Spleen (tissue), 11 donors: ENCODE measurements around the gene PUSL1. TPM values are rescaled to one million over a fixed set of nuclear protein-coding genes. Genes with fewer than 3 reads are reported as not detected.

Experiments
- DNase-seq: peaks from one replicate; pipeline ENCODE4 v3.0.0-alpha.2; 2020
- H3K27ac ChIP-seq, 8 donors: fragments of 200-600 bp; sonication (generic) in 7 of 8; 1 replicate in 4 of 8; 2 replicates in 4 of 8; pipeline versions ENCODE4 v1.5.0 to v1.8.0; 2016 to 2021; ENCODE audit warnings: inconsistent platforms in 4 of 8, mild to moderate bottlenecking in 4 of 8, moderate library complexity in 1 of 8
- H3K27me3 ChIP-seq, 7 donors: fragments of 200-600 bp; sonication (generic) in 6 of 7; replicated peaks in 1 of 7; 1 replicate in 4 of 7; 2 replicates in 3 of 7; pipeline versions ENCODE4 v1.5.0 to v1.8.0; 2016 to 2021; ENCODE audit warnings: inconsistent platforms in 3 of 7, mild to moderate bottlenecking in 1 of 7
- H3K36me3 ChIP-seq, 6 donors: fragments of 200-600 bp; sonication (generic) in 5 of 6; 1 replicate in 4 of 6; 2 replicates in 2 of 6; pipeline versions ENCODE4 v1.5.0 to v1.8.0; 2016 to 2021; ENCODE audit warnings: inconsistent platforms in 2 of 6
- H3K4me1 ChIP-seq, 6 donors: fragments of 200-600 bp; sonication (generic) in 5 of 6; 1 replicate in 3 of 6; 2 replicates in 3 of 6; pipeline versions ENCODE4 v1.5.0 to v1.8.0; 2016 to 2021; ENCODE audit warnings: inconsistent platforms in 3 of 6
- H3K4me3 ChIP-seq, 8 donors: fragments of 200-600 bp; sonication (generic) in 7 of 8; 1 replicate in 4 of 8; 2 replicates in 4 of 8; pipeline versions ENCODE4 v1.5.0 to v1.8.0; 2016 to 2021; ENCODE audit warnings: inconsistent platforms in 4 of 8, mild to moderate bottlenecking in 4 of 8, moderate library complexity in 2 of 8
- H3K9me3 ChIP-seq, 8 donors: fragments of 200-600 bp; sonication (generic) in 7 of 8; 1 replicate in 4 of 8; 2 replicates in 4 of 8; pipeline versions ENCODE4 v1.5.0 to v1.8.0; 2016 to 2021; ENCODE audit warnings: inconsistent platforms in 4 of 8
- POLR2A ChIP-seq, 3 donors: fragments of 450-650 bp; IDR thresholded peaks; one replicate each; pipeline ENCODE4 v1.5.1; 2017; ENCODE audit warnings: antibody characterized with exemption in 3 of 3, mild to moderate bottlenecking in 1 of 3
- POLR2AphosphoS5 ChIP-seq, 3 donors: sonication (generic); formaldehyde crosslinking; IDR thresholded peaks; one replicate each; pipeline ENCODE4 v1.5.1; 2017; ENCODE audit warnings: antibody characterized with exemption in 3 of 3
- WGBS, 5 donors: extraction: QIAGEN DNeasy Blood & Tissue Kit in 3 of 5; methylation state at CpG; one replicate each; pipeline versions ENCODE4 v1.1.5 to v1.1.7; 2013 to 2018; 5-methylcytosine and 5-hydroxymethylcytosine counted together
- intact Hi-C: fragments of 100-400 bp; cut with DNase I; formaldehyde crosslinking; loops from one replicate; pipeline ENCODE4 v1.15.0; 2023; ENCODE audit warnings: low total_unique reads
- polyA plus RNA-seq, 3 donors: library from polyadenylated mRNA; stranded (reverse); fragments of 200-250 nt; gene quantifications; one replicate each; pipeline ENCODE4 v1.2.1, GENCODE V29; 2013
- total RNA-seq, 7 donors: library from RNA; depleted of rRNA in 3 of 7; stranded (reverse); fragments of >200 nt in 3 of 7; fragmentation: NEBNext Ultra II Directional in 4 of 7; extraction: Animal tissue kit (Norgen Biotek cat#: 25700) in 4 of 7; gene quantifications; one replicate each; pipeline versions ENCODE4 v1.1.0 to v1.2.1, GENCODE V29; 2016 to 2021
- TF ChIP-seq, protein P1 (sequence below), 11 experiments: fragments of 200-600 bp in 7 of 11; fragments of 450-650 bp in 4 of 11; sonication (generic) in 4 of 11; IDR thresholded peaks in 8 of 11; conservative IDR thresholded peaks in 3 of 11; 1 replicate in 7 of 11; 2 replicates in 4 of 11; pipeline versions ENCODE4 v1.4.0 to v1.8.0; 2016 to 2021; ENCODE audit warnings: antibody characterized with exemption in 11 of 11, inconsistent platforms in 4 of 11, mild to moderate bottlenecking in 1 of 11
- donor health status: healthy with polysubstance abuse.
- donor health status: DM: no; HTN: no; CAD: no; lungs with moderate emphysema.
- donor health status: DM: no; HTN: no; CAD: no.
- donor health status: Bipolar disorder and iron deficiency.
- donor health status: healthy.
- donor health status: DM: no; HTN: no; CAD: no.
- donor health status: DM: yes; HTN: yes; CAD: no.

The PUSL1 gene
- total and polyA plus RNA-seq, 10 donors = 9.8 to 22.9 (median 12.8) TPM

DNA sequence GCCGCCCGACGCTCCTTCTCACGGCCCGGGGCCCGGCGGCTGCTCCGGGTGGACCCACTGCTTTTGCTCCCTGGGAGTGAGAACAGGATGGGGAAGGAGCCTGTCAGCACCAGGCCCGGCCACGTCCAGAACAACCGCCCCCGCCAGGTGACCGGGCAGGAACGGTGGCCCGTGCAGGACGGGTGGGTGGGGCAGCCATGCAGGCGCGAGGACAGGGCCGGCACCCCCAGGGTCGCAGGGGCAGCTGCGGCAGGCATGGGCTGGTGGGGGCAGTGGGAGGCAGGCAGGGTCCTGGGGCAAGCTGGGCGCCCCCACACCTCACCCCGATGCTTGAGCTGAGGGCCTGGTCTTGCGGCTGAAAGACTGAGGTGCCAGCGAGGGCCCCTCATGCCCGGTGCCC is 28.0 kb downstream of the PUSL1 start:
- Histone ChIP-seq H3K4me1 (peaks cover 0 to 20% (median 5%) of the 10 kb centered on the region in 6 donors), H3K27me3 (no peaks in the 10 kb centered on the region), H3K27ac (no peak overlapping the region), H3K9me3 (no peaks in the 10 kb centered on the region), H3K4me3 (no peak overlapping the region), H3K36me3 (peaks cover 0 to 57% (median 19%) of the 10 kb centered on the region in 6 donors)
- WGBS, 5 donors = 88 to 95% (median 92%) methylated on average over 16 to 26 of the region's 26 CpGs
- DNase-seq = no peak
- TF ChIP-seq POLR2AphosphoS5 (IDR thresholded peaks at IDR 0.05) (no peak), POLR2A (IDR thresholded peaks at IDR 0.05) (no peak)
- TF ChIP-seq, protein P1, sequence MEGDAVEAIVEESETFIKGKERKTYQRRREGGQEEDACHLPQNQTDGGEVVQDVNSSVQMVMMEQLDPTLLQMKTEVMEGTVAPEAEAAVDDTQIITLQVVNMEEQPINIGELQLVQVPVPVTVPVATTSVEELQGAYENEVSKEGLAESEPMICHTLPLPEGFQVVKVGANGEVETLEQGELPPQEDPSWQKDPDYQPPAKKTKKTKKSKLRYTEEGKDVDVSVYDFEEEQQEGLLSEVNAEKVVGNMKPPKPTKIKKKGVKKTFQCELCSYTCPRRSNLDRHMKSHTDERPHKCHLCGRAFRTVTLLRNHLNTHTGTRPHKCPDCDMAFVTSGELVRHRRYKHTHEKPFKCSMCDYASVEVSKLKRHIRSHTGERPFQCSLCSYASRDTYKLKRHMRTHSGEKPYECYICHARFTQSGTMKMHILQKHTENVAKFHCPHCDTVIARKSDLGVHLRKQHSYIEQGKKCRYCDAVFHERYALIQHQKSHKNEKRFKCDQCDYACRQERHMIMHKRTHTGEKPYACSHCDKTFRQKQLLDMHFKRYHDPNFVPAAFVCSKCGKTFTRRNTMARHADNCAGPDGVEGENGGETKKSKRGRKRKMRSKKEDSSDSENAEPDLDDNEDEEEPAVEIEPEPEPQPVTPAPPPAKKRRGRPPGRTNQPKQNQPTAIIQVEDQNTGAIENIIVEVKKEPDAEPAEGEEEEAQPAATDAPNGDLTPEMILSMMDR (IDR thresholded peaks at IDR 0.05 in 8 of 11, conservative IDR thresholded peaks at IDR 0.05 in 3 of 11) = no peak
- intact Hi-C loops = no loop called here

DNA sequence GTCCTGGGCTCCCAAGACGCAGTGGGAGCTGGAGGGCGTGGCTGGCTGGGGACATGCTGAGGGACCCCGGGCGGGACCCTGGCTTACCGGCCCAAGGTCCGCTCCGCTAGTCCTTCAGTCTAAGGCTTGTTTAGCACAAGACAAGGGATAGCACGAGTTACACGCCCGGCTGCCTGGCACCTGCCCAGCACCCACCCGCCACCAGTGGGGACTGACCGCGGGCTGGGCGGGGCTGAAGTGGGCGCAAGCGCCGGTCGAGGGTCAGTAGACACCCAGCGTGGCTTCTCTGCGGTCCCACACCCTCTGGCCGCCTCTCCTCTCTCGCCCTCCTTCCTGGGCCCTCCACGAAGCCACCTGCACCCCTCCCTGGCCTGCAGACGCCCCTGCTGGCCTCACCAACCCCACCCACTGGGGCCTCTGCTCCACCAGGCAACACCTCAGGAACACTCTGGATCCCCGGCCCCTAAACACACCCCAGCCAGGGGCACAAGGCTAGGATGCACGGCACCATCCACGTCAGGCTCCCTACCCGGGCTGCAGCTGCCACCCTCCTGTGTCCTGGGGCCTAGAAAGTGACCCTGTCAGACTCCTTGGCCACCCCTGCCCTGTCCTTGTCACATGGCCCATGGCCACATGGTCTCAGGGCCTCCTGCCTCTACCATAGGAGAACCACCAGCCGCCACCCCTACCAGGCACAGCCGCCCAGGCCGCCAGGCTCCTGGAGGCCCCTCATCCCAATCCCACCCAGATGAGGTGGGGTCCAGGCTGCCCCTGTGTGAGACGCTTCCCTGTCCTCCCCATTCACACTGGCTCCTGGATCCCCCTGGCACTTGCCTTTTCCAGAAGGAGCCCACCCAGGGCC is 28.8 kb downstream of the PUSL1 start:
- no peak overlapping the region for H3K4me3 ChIP-seq
- peaks cover 0 to 19% (median 4%) of the 10 kb centered on the region in 6 donors for H3K4me1 ChIP-seq
- H3K9me3 ChIP-seq = no peaks in the 10 kb centered on the region
- H3K27me3 ChIP-seq = no peaks in the 10 kb centered on the region
- TF ChIP-seq POLR2AphosphoS5 (IDR thresholded peaks at IDR 0.05) (no peak), POLR2A (IDR thresholded peaks at IDR 0.05) (no peak)
- TF ChIP-seq, protein P1 (IDR thresholded peaks at IDR 0.05 in 8 of 11, conservative IDR thresholded peaks at IDR 0.05 in 3 of 11) = no peak
- H3K36me3 ChIP-seq = peaks cover 0 to 64% (median 19%) of the 10 kb centered on the region in 6 donors
- intact Hi-C loops = no loop called here
- H3K27ac ChIP-seq = no peak overlapping the region
- no peak for DNase-seq
- WGBS, 5 donors = 93 to 98% (median 96%) methylated on average over 25 to 32 of the region's 32 CpGs

DNA sequence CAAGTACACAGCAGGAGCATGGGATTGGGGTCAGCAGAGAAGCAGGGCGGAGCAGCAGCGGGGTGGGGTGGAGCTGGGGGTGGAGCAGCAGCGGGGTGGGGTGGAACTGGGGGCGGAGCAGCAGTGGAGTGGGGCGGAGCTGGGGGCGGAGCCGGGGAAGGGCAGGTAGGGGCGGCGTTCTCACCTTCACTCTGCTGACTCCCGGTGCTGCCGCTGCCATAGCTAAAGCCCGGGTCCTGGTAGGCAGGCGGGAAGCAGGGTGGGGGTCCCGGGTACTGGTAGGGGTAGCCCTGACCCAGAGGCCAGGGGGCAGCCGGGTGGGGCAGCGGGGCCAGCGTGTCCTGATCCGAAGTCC is 29.4 kb downstream of the PUSL1 start:
- H3K4me1 ChIP-seq = peaks cover 0 to 19% (median 4%) of the 10 kb centered on the region in 6 donors
- TF ChIP-seq, protein P1 (IDR thresholded peaks at IDR 0.05 in 8 of 11, conservative IDR thresholded peaks at IDR 0.05 in 3 of 11) = no peak
- TF ChIP-seq POLR2A (IDR thresholded peaks at IDR 0.05) = no peak
- no peak for TF ChIP-seq POLR2AphosphoS5 (IDR thresholded peaks at IDR 0.05)
- intact Hi-C loops = no loop called here
- H3K27ac ChIP-seq = no peak overlapping the region
- no peaks in the 10 kb centered on the region for H3K9me3 ChIP-seq
- H3K36me3 ChIP-seq = peaks cover 0 to 67% (median 19%) of the 10 kb centered on the region in 6 donors
- DNase-seq = no peak
- H3K4me3 ChIP-seq = no peak overlapping the region
- WGBS, 5 donors = 82 to 95% (median 91%) methylated on average over 14 to 18 of the region's 18 CpGs
- no peaks in the 10 kb centered on the region for H3K27me3 ChIP-seq

DNA sequence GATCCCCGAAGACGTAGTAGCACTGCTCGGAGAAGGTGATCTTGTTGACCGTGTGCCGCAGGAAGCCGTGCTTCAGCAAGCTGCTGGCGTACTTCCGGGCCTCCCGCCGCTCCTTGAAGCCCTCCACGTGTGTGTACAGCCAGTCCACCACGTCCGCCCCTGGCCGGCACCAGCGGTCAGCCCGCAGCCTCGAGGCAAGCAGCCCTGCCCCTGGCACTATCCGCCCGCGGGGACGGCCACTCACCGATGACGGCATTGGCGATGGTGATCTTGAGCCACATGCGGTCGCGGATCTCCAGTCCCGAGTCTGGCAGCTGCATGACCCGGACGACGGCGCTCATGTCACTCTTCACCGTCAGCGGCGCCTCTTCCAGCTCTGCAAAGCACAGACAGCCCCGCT is 29.9 kb downstream of the PUSL1 start:
- Histone ChIP-seq H3K36me3 (peaks cover 0 to 67% (median 19%) of the 10 kb centered on the region in 6 donors), H3K27me3 (no peaks in the 10 kb centered on the region), H3K9me3 (no peaks in the 10 kb centered on the region), H3K4me1 (peaks cover 0 to 19% (median 4%) of the 10 kb centered on the region in 6 donors), H3K27ac (no peak overlapping the region), H3K4me3 (no peak overlapping the region)
- no peak for TF ChIP-seq POLR2A (IDR thresholded peaks at IDR 0.05)
- TF ChIP-seq POLR2AphosphoS5 (IDR thresholded peaks at IDR 0.05) = no peak
- TF ChIP-seq, protein P1 (IDR thresholded peaks at IDR 0.05 in 8 of 11, conservative IDR thresholded peaks at IDR 0.05 in 3 of 11) = no peak
- WGBS, 5 donors = 92 to 97% (median 96%) methylated on average over 4 to 36 of the region's 36 CpGs
- intact Hi-C loops = no loop called here
- no peak for DNase-seq
